ENCODE data around the gene ASB11.
"Not testable (repeated sequence)": the region's sequence is repeated elsewhere in the genome, so short reads cannot be mapped to it uniquely, and the experiment has no call there.

The ASB11 gene

DNA sequence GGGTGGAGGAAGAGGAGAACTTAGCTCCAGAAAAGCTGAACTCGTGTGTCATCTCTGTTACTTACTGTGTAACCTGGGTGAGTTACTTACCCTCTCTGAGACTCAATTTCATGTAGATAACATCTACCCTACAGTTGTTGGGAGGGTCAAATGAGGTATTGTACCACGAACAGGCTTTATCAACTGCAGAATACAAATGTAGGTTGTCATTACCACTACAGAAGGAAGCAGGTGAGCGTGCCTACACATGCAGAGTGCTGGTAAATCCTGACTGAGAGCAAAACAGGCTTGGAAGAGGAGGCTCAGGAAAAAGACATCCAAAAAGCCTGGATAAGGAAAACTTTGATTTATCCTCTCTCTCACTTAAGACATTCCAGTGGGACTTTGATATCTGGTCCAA lies 12.7 kb upstream of the ASB11 start:
- TF ChIP-seq GATA1 (IDR thresholded peaks at IDR 0.05; ENCODE audit: low read depth, low read length), result no peak

DNA sequence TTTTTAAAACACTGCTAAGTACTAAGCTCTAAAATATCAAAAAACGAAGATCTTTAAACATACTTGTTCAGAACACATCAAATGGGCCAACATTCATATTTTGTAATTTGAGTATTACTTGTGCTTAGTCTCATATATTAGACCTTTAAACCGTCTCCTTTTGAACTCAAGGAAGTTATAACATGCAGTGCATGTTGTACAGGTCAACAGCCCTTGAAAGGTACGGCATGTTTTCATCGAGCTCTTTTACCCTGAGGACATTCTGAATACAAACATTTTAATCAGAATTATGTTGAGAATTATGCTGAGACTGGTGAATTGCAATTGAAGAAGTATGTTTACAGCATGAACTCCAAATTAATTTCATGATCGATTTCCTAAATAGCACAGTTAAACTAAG lies 7.0 kb upstream of the ASB11 start:
- TF ChIP-seq POLR2A (IDR thresholded peaks at IDR 0.05; ENCODE audit: low read length), result no peak
- no peak for TF ChIP-seq GATA1 (IDR thresholded peaks at IDR 0.05; ENCODE audit: low read depth, low read length)
- DNase-seq, result no peak

More for the DNA sequence above, 12.7 kb upstream of the ASB11 start:
- no peak for DNase-seq

DNA sequence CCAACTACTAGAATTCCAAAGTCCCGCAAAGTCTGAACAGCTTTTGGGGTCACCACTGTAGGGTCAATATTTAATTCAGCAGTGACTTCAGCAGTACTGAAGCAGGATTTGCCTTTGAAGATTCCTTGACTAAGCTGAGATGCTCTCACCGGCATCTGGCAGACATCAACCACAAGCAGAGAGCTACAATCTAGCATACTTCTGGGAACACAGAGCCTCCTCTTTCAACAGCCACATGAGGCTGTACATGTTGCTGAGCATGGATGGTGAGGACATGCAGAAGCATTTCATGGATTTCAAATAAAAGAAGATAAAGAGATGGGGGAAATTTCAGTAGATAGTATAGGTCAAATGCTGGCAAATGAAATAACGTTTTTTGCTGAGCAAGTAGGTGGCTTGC lies 6.6 kb upstream of the ASB11 start:
- DNase-seq, result no peak
- no peak for TF ChIP-seq POLR2A (IDR thresholded peaks at IDR 0.05; ENCODE audit: low read length)
- no peak for TF ChIP-seq GATA1 (IDR thresholded peaks at IDR 0.05; ENCODE audit: low read depth, low read length)

DNA sequence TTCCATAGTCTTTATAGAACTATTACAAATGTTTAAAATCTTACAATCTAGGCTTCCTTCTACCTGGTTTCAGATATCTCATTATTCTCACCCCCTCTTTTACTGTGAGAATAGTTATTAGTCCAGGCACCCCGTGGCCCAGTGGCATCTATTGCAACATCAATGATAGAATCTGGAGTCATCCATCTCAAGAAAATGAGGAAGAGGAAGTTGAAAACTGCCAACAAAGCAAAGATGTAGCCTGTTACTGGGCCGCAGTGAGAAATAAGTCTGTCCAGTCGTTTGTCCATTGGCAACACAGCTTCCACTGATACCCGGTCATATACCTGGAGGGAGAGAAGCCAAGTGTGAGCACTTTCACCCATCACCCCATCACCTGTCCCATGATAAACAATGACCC lies 6.0 kb upstream of the ASB11 start:
- DNase-seq, result no peak
- TF ChIP-seq GATA1 (IDR thresholded peaks at IDR 0.05; ENCODE audit: low read depth, low read length) (no peak), POLR2A (IDR thresholded peaks at IDR 0.05; ENCODE audit: low read length) (no peak)

DNA sequence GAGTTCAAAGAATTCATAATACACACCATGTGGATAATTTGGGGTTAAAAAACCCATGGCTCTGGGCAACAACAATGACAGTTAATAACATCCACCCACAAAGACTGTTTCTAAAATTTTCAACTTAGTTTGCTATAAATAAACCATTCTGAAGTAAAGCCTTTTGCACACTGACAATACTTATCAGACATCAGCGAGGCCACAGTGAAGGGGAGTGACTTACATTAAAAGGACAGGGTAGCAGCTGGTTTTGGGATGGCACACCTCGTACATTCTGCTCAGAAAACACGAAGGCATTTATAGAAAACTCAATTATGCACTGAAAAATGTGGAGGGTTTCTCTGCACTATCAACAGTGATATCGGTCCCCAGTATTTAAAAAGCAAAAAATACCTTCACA lies 4.9 kb upstream of the ASB11 start:
- no peak for DNase-seq
- TF ChIP-seq POLR2A (IDR thresholded peaks at IDR 0.05; ENCODE audit: low read length), result no peak
- TF ChIP-seq GATA1 (IDR thresholded peaks at IDR 0.05; ENCODE audit: low read depth, low read length), result no peak

DNA sequence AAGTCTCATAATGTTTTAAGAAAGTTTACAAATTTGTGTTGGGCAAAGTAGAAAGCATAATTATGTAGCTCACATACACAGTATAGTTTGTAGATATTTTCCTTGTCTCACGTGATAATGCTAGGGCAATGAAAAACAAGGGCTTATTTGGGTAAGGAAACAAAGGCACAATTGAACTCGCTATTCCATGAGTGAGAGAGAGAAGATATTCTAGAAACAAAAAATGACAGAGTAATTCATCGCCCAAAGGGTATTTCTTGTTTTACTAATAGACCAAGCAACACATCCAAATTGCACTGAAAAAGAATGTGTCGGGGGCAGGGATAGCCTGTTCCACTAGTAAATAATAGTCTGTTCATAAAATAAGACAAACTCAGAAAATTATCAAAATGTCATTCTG lies 3.6 kb upstream of the ASB11 start:
- no peak for DNase-seq
- no peak for TF ChIP-seq POLR2A (IDR thresholded peaks at IDR 0.05; ENCODE audit: low read length)
- no peak for TF ChIP-seq GATA1 (IDR thresholded peaks at IDR 0.05; ENCODE audit: low read depth, low read length)

DNA sequence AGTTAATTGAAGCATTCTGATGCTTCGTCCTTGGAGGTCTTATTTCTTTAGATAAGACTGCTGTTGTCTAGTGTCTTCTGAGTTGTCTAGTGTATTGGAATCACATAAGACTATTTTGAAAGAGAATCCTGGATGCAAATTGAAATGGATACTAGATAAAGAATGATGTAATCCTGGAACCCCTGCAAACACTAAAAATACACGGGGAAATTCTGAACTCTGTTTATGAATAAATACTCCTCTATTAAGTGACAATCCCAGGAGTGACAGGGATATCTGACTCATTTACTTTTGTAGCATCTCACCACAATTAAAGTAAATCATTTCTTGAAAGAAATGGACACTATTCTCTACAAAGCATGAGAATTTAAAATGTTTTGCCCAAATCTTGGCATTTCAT lies 968 bp downstream of the ASB11 start:
- no peak for DNase-seq
- TF ChIP-seq GATA1 (IDR thresholded peaks at IDR 0.05; ENCODE audit: low read depth, low read length) (no peak), POLR2A (IDR thresholded peaks at IDR 0.05; ENCODE audit: low read length) (no peak)

DNA sequence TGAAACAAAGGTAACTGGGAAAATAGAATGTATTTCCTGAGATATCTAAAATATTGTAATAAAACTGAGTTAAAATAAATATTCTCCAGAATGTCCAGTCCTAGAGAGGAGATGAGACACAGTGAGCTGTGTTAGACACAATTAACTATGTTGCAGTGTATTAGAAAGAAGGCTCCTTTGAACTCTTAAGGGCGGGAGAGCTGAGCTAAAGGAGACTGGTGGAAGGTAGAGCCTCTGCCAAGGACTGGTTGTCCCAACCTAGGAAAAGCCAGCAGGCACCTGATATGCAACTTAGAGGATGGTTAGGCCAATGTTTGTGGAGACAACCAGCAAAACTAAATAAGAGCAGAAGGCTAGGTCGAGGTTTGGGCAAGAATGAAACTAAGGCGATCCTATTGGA lies 4.3 kb downstream of the ASB11 start:
- TF ChIP-seq GATA1 (IDR thresholded peaks at IDR 0.05; ENCODE audit: low read depth, low read length), result no peak
- TF ChIP-seq POLR2A (IDR thresholded peaks at IDR 0.05; ENCODE audit: low read length), result no peak
- no peak for DNase-seq

DNA sequence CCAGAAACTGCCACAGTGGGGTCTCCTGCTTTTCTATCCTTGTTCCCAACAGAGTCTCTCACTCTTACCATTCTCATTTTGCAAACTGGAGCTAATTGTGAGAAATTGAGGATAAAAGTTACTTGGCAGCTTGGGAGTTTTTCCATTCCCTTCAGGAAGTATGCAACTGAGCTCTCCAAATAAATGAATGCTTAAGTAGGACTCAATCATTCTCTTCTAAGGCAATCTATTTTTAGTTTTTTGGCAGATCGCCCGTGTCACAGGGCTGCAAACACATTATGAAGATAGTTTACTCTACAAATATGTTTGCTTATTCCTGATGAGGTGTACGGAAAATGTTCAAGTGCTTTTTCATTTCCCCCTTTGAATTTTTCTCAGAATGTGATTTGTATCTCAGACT lies 5.3 kb downstream of the ASB11 start:
- TF ChIP-seq GATA1 (IDR thresholded peaks at IDR 0.05; ENCODE audit: low read depth, low read length) (no peak), POLR2A (IDR thresholded peaks at IDR 0.05; ENCODE audit: low read length) (no peak)
- DNase-seq, result no peak

DNA sequence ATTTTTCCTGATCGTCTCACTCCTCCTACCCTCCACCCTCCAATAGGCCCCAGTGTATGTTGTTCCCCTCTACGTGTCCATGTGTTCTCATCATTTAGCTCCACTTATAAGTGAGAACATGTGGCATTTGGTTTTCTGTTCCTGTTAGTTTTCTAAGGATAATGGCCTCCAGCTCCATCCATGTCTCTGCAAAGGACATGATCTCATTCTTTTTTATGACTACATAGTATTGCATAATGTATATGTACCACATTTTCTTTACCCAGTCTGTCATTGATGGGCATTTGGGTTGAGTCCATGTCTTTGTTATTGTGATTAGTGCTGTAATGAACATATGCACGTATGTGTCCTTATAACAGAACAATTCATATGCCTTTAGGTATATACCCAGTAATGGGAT lies 9.5 kb downstream of the ASB11 start:
- not testable (repeated sequence) for DNase-seq

DNA sequence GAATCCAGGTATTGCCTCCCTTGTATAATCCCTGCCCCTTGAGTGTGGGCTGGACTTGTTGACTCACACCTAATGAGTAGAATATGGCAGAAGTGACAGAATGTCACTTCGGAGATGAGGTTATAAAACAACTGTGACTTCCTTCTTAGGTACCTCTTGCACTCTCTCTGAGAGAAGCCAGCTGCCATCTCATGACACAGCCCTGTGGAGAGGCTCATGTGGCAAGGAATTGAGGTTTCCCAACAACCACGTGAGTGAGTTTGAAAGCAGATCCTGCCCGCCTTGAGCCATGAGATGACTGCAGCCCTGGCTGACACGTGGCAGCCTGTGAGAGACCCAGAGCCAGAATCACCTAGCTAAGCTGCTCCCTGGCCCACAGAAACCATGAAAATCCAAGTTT lies 13.5 kb downstream of the ASB11 start:
- no peak for TF ChIP-seq POLR2A (IDR thresholded peaks at IDR 0.05; ENCODE audit: low read length)
- no peak for TF ChIP-seq GATA1 (IDR thresholded peaks at IDR 0.05; ENCODE audit: low read depth, low read length)
- no peak for DNase-seq

DNA sequence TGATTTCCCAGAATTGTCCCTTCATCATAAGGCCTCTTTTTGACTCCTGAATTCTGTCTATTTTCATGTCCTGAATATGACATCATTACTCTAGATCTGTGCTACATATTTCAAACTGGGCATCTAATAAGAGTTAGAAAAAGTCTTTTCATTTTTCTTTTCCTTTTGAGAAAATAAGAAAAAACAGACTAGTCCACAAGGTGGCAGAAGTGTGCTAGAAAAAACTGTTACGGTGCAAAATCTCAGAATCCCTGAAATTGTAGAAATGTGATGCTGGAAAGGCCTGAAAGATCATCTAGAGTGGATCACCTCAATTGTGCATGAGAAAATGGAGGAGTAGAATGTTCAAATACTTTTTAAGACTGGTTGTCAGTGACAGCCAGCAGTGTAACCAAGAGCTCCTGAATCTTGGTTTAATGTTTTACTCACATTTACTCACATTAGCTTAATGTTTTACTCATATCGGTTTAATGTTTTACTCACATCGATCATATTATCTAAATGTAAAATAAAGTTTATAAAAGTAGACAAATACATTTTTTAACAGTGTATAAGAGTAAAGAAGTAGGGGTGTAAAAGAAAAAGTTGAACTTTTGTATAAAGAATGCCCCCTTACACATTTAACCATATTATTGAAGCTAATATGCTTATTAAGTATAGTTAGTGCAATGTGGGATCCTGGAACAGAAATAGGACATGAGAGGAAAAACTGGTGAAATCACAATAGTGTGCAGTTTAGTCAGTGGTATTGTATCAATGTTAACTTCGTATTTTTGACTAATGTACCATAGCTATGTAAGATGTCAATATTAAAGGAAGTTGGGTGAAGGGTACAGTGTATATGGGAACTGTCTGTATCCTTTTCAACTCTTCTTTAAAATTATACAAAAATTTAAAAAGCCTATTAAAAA lies 15.2 kb downstream of the ASB11 start:
- TF ChIP-seq POLR2A (IDR thresholded peaks at IDR 0.05; ENCODE audit: low read length) (no peak), GATA1 (IDR thresholded peaks at IDR 0.05; ENCODE audit: low read depth, low read length) (no peak)
- peak; percentile 0 to 23 for DNase-seq

DNA sequence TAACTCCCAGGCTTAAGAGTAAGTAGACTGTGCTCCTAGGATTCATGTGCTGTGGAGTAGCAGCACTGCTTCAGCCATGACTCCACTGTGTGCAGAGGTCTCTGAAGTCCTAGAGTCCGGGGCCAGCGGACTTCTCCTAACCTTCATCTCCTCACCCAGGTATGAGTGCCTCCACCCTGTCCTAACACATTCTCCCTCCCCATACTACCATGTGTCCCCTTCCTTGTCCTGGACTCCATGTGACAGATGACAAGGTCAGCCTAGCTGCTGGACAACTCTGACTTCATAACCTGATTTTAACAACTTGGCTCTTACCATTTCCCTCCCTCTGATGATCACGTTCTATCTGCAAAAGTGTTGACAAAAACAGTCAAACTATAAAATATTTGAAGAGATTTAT lies 16.7 kb downstream of the ASB11 start:
- DNase-seq, result no peak
- TF ChIP-seq GATA1 (IDR thresholded peaks at IDR 0.05; ENCODE audit: low read depth, low read length), result no peak
- no peak for TF ChIP-seq POLR2A (IDR thresholded peaks at IDR 0.05; ENCODE audit: low read length)

DNA sequence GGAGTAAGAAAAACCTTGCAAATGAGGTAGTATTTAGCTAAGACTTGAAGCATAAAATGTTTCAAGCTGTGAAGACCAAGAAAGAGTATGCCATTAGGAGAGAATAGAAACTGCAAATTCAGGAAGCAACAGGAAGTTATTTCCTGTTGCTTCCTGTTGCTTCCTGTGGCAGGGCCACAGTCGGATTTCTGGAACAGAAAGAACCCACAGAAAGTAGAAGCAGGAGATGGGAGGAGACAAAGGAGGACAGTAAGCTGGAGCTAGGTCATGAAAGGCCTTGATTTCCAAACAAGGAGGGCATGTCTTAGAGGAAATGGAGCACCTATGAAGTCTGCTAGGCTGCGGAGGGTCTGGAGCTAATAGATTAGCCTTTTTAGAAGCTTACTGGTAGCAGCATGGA lies 17.2 kb downstream of the ASB11 start:
- TF ChIP-seq POLR2A (IDR thresholded peaks at IDR 0.05; ENCODE audit: low read length), result no peak
- no peak for TF ChIP-seq GATA1 (IDR thresholded peaks at IDR 0.05; ENCODE audit: low read depth, low read length)
- DNase-seq, result no peak

DNA sequence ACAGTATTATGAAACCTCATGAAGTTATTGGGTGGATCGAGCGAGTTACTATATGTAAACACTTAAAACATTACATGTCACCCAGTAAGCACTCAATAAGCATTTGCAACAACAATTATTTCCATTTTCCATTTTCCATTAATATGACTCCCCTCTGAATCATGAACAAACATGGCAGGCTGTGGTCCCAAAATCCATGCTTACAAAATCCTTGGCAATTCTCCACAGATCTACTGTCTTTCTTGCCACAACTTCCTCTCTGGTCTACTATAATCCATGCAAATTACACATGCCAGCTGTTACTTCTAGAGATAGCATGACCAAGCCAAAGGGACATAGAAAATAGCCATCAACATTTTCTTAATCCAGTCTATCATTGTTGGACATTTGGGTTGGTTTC lies 22.0 kb downstream of the ASB11 start:
- no peak for TF ChIP-seq GATA1 (IDR thresholded peaks at IDR 0.05; ENCODE audit: low read depth, low read length)
- no peak for TF ChIP-seq POLR2A (IDR thresholded peaks at IDR 0.05; ENCODE audit: low read length)
- DNase-seq, result no peak

Measured in erythroblast (primary cell).